Testis (tissue), 3 donors: ENCODE measurements around the gene ADAM12. TPM values are rescaled to one million over a fixed set of nuclear protein-coding genes. Genes with fewer than 3 reads are reported as not detected.

Experiments
- DNase-seq: peaks from one replicate; pipeline ENCODE4 v3.0.0-alpha.2; 2019
- H3K27ac ChIP-seq, 2 donors: fragments of 200-600 bp; sonication (generic); one replicate each; pipeline ENCODE4 v1.5.1; 2019
- H3K27me3 ChIP-seq: fragments of 200-600 bp; sonication (generic); one replicate; pipeline ENCODE4 v1.5.1; 2019
- H3K36me3 ChIP-seq: fragments of 200-600 bp; sonication (generic); one replicate; pipeline ENCODE4 v1.5.1; 2017; ENCODE audit warnings: low read depth; ENCODE audit errors: missing control alignments
- H3K4me1 ChIP-seq: fragments of 200-600 bp; sonication (generic); one replicate; pipeline ENCODE4 v1.5.1; 2019
- H3K4me3 ChIP-seq, 2 donors: fragments of 200-600 bp; sonication (generic); one replicate each; pipeline ENCODE4 v1.5.1; 2017 to 2019
- H3K9me3 ChIP-seq: fragments of 200-600 bp; sonication (generic); one replicate; pipeline ENCODE4 v1.5.1; 2017
- POLR2A ChIP-seq: fragments of 450-650 bp; IDR thresholded peaks from one replicate; pipeline ENCODE4 v1.6.1; 2017; ENCODE audit warnings: antibody characterized with exemption, mild to moderate bottlenecking, moderate library complexity
- WGBS, 2 donors: methylation state at CpG; one replicate each; pipeline ENCODE4 v1.1.5; 2018; 5-methylcytosine and 5-hydroxymethylcytosine counted together
- intact Hi-C: fragments of 100-400 bp; cut with DNase I; formaldehyde crosslinking; loops from one replicate; pipeline ENCODE4 v1.15.1; 2023; ENCODE audit warnings: low total_unique reads
- polyA plus RNA-seq: library from polyadenylated mRNA; stranded (reverse); fragments of 350-450 nt; fragmentation: Illumina TruSeq; extraction: RNeasy Lipid Tissue Mini Kit (QIAGEN cat#74804); gene quantifications from one replicate; pipeline ENCODE4 v1.2.3, GENCODE V29; 2014; ENCODE audit warnings: low read depth, low replicate concordance; ENCODE audit not compliant: insufficient read depth
- total RNA-seq, 2 donors: library from RNA; depleted of rRNA; stranded (reverse); fragments of >200 nt; gene quantifications; one replicate each; pipeline ENCODE4 v1.2.3, GENCODE V29; 2016
- TF ChIP-seq, protein P1 (sequence below), 3 experiments: fragments of 450-650 bp in 2 of 3; fragments of 200-600 bp in 1 of 3; sonication (generic) in 1 of 3; IDR thresholded peaks; one replicate each; pipeline ENCODE4 v1.5.1; 2016 to 2019; ENCODE audit warnings: antibody characterized with exemption in 3 of 3, mild to moderate bottlenecking in 2 of 3, moderate library complexity in 1 of 3

ADAM12 gene
- total and polyA plus RNA-seq, 3 donors from 2014 or later = 2.8 to 9.2 (median 6.1) TPM

DNA sequence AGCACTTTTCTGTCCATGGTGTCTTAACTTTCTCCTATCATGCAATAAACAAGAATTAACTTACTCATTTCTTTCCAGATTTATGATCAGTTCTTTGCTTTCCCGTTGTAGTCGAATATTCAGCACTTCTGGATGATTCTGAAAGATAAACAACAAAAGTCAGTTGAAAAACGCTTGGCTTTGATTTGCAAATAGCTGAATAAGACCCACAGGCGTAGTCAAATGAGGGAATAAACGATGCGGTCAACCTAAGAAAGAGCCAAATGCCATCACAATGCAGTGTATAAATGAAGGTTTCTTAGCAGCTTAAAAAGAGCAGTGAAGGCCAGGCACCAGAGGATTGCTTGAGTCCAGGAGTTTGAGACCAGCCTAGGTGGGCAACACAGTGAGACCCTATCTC is 109.4 kb downstream of the ADAM12 start:
- no peaks in the 10 kb centered on the region for H3K36me3 ChIP-seq
- 75 to 83% methylated on average over 6 of the region's 6 CpGs for WGBS, 2 donors
- no peak overlapping the region for H3K4me3 ChIP-seq
- no peak overlapping the region for H3K27ac ChIP-seq
- H3K4me1 ChIP-seq = no peaks in the 10 kb centered on the region
- H3K9me3 ChIP-seq = no peaks in the 10 kb centered on the region
- intact Hi-C loops = no loop called here
- no peak for TF ChIP-seq POLR2A
- TF ChIP-seq, protein P1, sequence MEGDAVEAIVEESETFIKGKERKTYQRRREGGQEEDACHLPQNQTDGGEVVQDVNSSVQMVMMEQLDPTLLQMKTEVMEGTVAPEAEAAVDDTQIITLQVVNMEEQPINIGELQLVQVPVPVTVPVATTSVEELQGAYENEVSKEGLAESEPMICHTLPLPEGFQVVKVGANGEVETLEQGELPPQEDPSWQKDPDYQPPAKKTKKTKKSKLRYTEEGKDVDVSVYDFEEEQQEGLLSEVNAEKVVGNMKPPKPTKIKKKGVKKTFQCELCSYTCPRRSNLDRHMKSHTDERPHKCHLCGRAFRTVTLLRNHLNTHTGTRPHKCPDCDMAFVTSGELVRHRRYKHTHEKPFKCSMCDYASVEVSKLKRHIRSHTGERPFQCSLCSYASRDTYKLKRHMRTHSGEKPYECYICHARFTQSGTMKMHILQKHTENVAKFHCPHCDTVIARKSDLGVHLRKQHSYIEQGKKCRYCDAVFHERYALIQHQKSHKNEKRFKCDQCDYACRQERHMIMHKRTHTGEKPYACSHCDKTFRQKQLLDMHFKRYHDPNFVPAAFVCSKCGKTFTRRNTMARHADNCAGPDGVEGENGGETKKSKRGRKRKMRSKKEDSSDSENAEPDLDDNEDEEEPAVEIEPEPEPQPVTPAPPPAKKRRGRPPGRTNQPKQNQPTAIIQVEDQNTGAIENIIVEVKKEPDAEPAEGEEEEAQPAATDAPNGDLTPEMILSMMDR (IDR thresholded peaks at IDR 0.05) = no peak
- no peak for DNase-seq
- no peaks in the 10 kb centered on the region for H3K27me3 ChIP-seq

DNA sequence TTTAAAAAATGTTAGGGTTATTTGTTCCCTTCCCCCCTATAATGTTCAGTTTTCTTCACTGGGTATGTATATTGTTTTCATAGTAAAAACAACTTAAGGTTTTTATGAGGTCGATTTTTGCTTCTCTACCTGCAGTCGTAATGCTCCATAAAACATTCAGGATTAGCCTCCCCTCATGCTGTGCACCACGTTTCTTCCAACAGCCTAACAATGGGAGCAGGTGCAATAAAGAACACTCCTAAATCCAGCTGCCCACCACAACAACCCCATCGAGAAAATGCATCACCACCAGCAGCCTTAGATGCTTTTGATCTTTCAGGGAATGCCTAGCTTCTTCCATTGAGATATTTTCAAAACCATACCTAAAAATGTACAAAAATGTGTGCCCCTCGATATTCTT is 111.1 kb downstream of the ADAM12 start:
- Histone ChIP-seq H3K9me3 (no peaks in the 10 kb centered on the region), H3K4me1 (no peaks in the 10 kb centered on the region), H3K4me3 (no peak overlapping the region), H3K36me3 (no peaks in the 10 kb centered on the region), H3K27ac (no peak overlapping the region), H3K27me3 (no peaks in the 10 kb centered on the region)
- 67 to 76% methylated on average over 5 of the region's 5 CpGs for WGBS, 2 donors
- no peak for TF ChIP-seq POLR2A
- DNase-seq = no peak
- intact Hi-C loops = no loop called here

DNA sequence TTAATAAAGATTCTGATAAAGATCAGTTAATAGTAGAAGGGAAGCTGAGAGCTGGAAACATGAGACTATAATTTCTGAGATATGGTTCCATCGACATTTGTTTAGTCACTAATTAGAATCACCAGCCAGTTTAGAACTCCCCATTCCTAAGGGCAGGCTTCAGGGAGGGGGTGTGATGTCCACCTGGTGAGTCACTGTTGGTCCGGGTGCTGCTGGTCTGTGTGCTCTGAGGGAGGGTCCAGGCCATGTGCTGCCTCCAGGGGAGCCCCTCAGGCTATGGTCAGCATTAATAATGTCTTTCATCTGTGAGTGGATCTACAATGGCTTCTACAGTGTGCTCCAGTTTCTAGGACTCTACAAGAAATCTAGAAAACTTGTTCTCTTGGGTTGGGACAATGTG is 115.8 kb downstream of the ADAM12 start:
- no peaks in the 10 kb centered on the region for H3K36me3 ChIP-seq
- TF ChIP-seq, protein P1 (IDR thresholded peaks at IDR 0.05) = no peak
- no peak for TF ChIP-seq POLR2A
- no peak for DNase-seq
- intact Hi-C loops = no loop called here
- H3K27me3 ChIP-seq = no peaks in the 10 kb centered on the region
- H3K9me3 ChIP-seq = no peaks in the 10 kb centered on the region
- no peaks in the 10 kb centered on the region for H3K4me1 ChIP-seq
- H3K4me3 ChIP-seq = no peak overlapping the region
- WGBS, 2 donors = 96 to 98% methylated on average over 2 of the region's 2 CpGs
- no peak overlapping the region for H3K27ac ChIP-seq

DNA sequence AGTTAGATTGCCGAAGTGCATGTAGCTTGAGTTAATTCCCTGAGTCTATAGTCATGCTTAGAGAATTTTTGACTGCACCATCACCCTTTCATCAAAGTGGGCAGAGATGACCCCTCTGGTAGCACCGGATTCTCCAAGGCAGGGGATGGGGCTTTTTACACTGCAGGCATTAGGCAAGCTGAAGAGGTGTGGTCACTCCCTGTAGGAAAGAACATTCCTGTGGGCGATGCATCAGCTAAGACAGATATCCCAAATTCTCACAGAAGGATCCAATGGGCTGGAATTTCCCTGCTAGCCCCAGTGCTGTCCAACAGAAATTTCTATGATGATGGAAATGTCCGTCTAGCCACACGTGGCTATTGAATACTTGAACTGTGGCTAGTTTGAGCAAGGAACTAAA is 118.2 kb downstream of the ADAM12 start:
- no peak for TF ChIP-seq POLR2A
- TF ChIP-seq, protein P1 (IDR thresholded peaks at IDR 0.05) = no peak
- Histone ChIP-seq H3K36me3 (no peaks in the 10 kb centered on the region), H3K4me3 (no peak overlapping the region), H3K4me1 (no peaks in the 10 kb centered on the region), H3K9me3 (no peaks in the 10 kb centered on the region), H3K27ac (no peak overlapping the region), H3K27me3 (no peaks in the 10 kb centered on the region)
- WGBS, 2 donors = 94% methylated on average over 5 of the region's 5 CpGs
- intact Hi-C loops = no loop called here
- DNase-seq = no peak

DNA sequence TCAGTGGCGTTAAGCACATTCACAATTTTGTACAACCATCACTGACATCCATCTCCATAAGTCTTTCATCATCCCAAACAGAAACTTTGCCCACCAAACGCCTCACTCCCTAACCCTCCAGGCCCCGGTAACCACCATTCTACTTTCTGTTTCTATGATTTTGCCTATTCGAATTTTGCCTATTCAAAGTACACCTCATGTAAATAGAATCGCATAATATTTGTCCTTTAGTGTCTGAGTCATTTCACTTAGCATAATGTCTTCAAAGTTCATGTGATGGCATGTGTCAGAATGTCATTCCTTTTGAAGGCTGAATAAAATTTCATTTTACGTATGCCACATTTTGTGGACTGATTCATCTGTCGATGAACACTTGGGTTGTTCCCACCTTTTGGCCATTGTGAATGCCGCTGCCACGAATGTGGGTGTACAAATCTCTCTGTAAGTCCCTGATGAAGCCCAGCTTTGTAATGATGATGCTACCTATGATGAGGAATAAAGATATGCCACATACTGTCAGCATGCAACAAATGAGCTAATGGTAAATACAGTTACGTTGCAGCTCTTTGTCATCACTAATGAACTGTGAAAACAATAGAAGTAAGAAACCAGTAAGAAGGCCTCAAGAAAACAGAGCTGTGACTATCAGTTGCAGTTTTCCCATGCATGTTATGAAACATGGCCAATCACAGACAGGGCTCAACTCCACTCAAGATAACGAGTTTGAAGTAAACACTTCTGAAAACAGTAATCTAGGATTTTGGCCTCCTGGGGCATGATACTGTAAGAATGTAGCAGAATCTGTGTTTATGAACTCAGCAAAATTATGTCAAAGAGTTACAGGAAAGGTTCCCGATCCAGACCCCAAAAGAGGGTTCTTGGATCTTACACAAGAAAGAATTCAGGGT is 120.0 kb downstream of the ADAM12 start:
- no peaks in the 10 kb centered on the region for H3K27me3 ChIP-seq
- H3K9me3 ChIP-seq = no peaks in the 10 kb centered on the region
- H3K27ac ChIP-seq = no peak overlapping the region
- no peak for TF ChIP-seq POLR2A
- TF ChIP-seq, protein P1 (IDR thresholded peaks at IDR 0.05) = no peak
- WGBS, 2 donors = 73 to 77% methylated on average over 12 of the region's 12 CpGs
- H3K4me3 ChIP-seq = no peak overlapping the region
- DNase-seq = no peak
- no peaks in the 10 kb centered on the region for H3K4me1 ChIP-seq
- no peaks in the 10 kb centered on the region for H3K36me3 ChIP-seq
- intact Hi-C loops = no loop called here
